Measurements from ENCODE around the gene GJA5. TPM values are rescaled to one million over a fixed set of nuclear protein-coding genes. Genes with fewer than 3 reads are reported as not detected.

Gene GJA5
- total RNA-seq, 1 donor from 2014 or later = not detected

GRCh38 chr1:147786536-147786935 is 26.1 kb upstream of the GJA5 start:
- no peak overlapping the region for H3K27ac Mint-ChIP-seq
- no peaks in the 10 kb centered on the region for H3K9me3 Mint-ChIP-seq
- TF ChIP-seq, protein P1, sequence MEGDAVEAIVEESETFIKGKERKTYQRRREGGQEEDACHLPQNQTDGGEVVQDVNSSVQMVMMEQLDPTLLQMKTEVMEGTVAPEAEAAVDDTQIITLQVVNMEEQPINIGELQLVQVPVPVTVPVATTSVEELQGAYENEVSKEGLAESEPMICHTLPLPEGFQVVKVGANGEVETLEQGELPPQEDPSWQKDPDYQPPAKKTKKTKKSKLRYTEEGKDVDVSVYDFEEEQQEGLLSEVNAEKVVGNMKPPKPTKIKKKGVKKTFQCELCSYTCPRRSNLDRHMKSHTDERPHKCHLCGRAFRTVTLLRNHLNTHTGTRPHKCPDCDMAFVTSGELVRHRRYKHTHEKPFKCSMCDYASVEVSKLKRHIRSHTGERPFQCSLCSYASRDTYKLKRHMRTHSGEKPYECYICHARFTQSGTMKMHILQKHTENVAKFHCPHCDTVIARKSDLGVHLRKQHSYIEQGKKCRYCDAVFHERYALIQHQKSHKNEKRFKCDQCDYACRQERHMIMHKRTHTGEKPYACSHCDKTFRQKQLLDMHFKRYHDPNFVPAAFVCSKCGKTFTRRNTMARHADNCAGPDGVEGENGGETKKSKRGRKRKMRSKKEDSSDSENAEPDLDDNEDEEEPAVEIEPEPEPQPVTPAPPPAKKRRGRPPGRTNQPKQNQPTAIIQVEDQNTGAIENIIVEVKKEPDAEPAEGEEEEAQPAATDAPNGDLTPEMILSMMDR (IDR thresholded peaks at IDR 0.05) = no peak
- DNase-seq (no peak), ATAC-seq (ENCODE audit: low read depth) (no peak)
- no peaks in the 10 kb centered on the region for H3K36me3 Mint-ChIP-seq (ENCODE audit: low read depth)
- intact Hi-C loops (cut with micrococcal nuclease) = no loop called here
- H3K27me3 Mint-ChIP-seq = peaks cover 27% of the 10 kb centered on the region
- no peaks in the 10 kb centered on the region for H3K4me1 Mint-ChIP-seq
- H3K4me3 Mint-ChIP-seq = no peak overlapping the region
- ChIA-PET POLR2A (no interaction called here), CTCF (no interaction called here)

DNA sequence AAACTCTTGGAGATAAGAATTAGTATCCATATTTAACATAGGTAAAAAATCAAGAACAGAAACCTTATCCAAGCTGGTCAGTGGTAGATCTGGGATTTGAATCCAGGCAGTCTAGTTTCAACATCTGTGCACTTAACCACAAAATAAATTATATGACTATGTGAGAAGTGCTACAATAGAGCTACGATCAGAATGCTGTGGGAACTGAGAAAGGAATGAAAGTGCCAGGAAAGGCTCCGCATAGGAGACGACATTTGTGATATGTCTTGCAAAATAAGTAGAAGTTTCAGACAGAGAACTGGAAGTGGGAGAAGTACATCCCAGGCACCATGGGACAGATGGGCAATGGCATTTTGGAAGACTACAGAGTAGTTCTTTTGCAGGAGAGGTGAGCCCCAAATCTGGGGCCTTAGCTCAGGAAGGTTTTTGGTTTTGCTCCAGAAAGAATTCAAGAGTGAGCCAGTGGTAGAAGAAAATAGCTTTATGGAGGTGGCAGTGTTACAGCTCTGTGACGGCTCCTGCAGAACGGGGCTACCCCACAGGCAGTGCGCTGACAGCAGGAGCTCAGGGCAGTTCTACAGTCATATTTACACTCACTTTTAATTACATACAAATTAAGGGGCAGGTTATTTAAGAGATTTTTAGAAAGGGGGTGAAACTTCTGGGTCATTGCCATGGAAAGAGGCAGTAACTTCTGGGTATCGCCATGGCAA is 25.5 kb upstream of the GJA5 start:
- Mint-ChIP-seq H3K27me3 (peaks cover 27% of the 10 kb centered on the region), H3K9me3 (no peaks in the 10 kb centered on the region), H3K36me3 (ENCODE audit: low read depth) (no peaks in the 10 kb centered on the region), H3K27ac (no peak overlapping the region), H3K4me3 (no peak overlapping the region), H3K4me1 (no peaks in the 10 kb centered on the region)
- TF ChIP-seq, protein P1 (IDR thresholded peaks at IDR 0.05) = no peak
- POLR2A ChIA-PET = no interaction called here
- DNase-seq (no peak), ATAC-seq (ENCODE audit: low read depth) (no peak)
- CTCF ChIA-PET = no interaction called here
- intact Hi-C loops (cut with micrococcal nuclease) = no loop called here

DNA sequence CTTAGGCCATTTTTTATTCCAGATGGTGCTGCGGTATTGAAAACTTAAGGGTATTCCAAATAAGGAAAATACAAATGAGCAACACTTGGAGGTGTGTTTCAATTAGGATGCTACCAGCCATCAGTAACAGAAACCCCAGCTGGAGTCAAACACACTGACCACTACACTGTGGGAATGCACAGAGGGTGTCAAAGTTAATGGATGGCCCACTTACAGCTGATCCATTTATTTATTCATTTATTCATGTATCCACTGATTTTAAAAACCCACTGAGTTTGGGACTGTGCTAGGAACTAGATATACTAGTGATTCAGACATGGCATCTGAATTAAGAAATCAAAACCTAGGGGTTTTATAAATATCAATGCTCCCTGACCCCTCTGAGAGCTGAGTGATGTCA is 24.5 kb upstream of the GJA5 start:
- no peak overlapping the region for H3K27ac Mint-ChIP-seq

DNA sequence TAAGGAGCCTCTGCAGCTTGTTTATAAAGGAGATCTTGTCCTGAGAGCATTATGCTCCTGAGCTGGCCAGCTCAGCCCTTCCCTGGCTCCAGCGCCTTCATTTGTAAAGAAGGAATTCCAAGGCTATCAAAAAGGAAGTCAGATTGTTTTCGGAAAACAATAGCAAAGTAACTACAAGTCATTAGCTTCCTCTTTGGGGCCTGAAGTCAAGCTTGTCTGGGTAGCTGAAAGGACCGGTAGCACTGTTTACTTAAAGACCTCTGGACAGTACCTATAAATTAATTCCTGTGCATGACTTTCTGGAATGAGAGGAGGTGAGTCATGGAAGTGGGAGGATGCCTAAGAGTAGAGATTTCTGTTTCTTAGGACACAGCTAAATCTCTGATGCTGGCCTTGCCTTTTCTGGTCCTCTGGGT is 20.7 kb upstream of the GJA5 start:
- ATAC-seq (ENCODE audit: low read depth) (no peak), DNase-seq (no peak)
- Mint-ChIP-seq H3K9me3 (no peaks in the 10 kb centered on the region), H3K36me3 (ENCODE audit: low read depth) (no peaks in the 10 kb centered on the region), H3K4me1 (no peaks in the 10 kb centered on the region), H3K4me3 (no peak overlapping the region), H3K27ac (no peak overlapping the region), H3K27me3 (peaks cover 28% of the 10 kb centered on the region)
- intact Hi-C loops (cut with micrococcal nuclease) = no loop called here
- POLR2A ChIA-PET = no interaction called here
- TF ChIP-seq, protein P1 (IDR thresholded peaks at IDR 0.05) = no peak
- CTCF ChIA-PET = no interaction called here

More for the DNA sequence above, 24.5 kb upstream of the GJA5 start:
- ATAC-seq (ENCODE audit: low read depth) = no peak
- ChIA-PET CTCF (no interaction called here), POLR2A (no interaction called here)
- H3K9me3 Mint-ChIP-seq = no peaks in the 10 kb centered on the region
- H3K4me3 Mint-ChIP-seq = no peak overlapping the region
- no peaks in the 10 kb centered on the region for H3K36me3 Mint-ChIP-seq (ENCODE audit: low read depth)
- intact Hi-C loops (cut with micrococcal nuclease) = no loop called here
- H3K27me3 Mint-ChIP-seq = peaks cover 27% of the 10 kb centered on the region
- DNase-seq = no peak
- H3K4me1 Mint-ChIP-seq = no peaks in the 10 kb centered on the region
- TF ChIP-seq, protein P1 (IDR thresholded peaks at IDR 0.05) = no peak

DNA sequence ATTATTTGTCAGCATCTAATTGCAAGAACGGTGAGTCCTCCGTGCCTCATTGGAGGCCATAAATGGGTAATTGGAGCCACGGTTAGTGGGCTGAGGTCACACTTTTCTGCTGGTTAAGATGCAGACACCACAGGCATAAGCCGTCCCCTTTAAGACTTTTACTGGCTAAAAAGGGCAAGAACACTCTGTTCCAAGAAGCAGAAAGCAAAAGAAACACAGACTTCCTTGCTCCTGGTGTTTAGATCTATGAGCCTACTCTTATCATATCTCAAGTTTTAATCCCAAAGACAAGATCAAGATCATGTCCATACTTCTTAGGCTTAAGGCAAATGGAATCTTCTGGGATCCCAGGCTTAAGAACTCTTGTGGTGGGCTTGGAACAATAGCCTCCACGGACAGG is 17.3 kb upstream of the GJA5 start:
- TF ChIP-seq, protein P1 (IDR thresholded peaks at IDR 0.05) = no peak
- Mint-ChIP-seq H3K27me3 (peaks cover 40% of the 10 kb centered on the region), H3K9me3 (no peaks in the 10 kb centered on the region)

More for the DNA sequence above, 17.3 kb upstream of the GJA5 start:
- ChIA-PET CTCF (no interaction called here), POLR2A (no interaction called here)
- Mint-ChIP-seq H3K4me1 (no peaks in the 10 kb centered on the region), H3K36me3 (ENCODE audit: low read depth) (no peaks in the 10 kb centered on the region), H3K27ac (no peak overlapping the region), H3K4me3 (no peak overlapping the region)
- no peak for ATAC-seq (ENCODE audit: low read depth)
- no peak for DNase-seq
- intact Hi-C loops (cut with micrococcal nuclease) = no loop called here

All from activated B cell treated with CpG ODN at 0.5 μM for 24 hours (primary cell).